RWPE2 (cell line): ENCODE results near the gene SP3.
A peak's percentile ranks its signal among the peaks of the same experiment; 100 is the strongest.

Experiments
- ATAC-seq: fragments of 200-7000 bp; cut with Tn5 transposase; 3 replicates; pipeline ENCODE4 v1.9.1; 2021; ENCODE audit warnings: low read depth
- DNase-seq: peaks from one replicate; pipeline ENCODE4 v3.0.0-alpha.2; 2020; ENCODE audit warnings: low spot score
- H3K27ac ChIP-seq: fragments of 450-650 bp; 2 replicates; pipeline ENCODE4 v1.5.1; 2017; ENCODE audit warnings: mild to moderate bottlenecking; ENCODE audit not compliant: poor library complexity, severe bottlenecking
- H3K27me3 ChIP-seq: fragments of 250-450 bp; sonication (Bioruptor Pico); 2 replicates; pipeline ENCODE4 v1.5.1; 2021; ENCODE audit warnings: mild to moderate bottlenecking, moderate library complexity; ENCODE audit not compliant: insufficient read depth, poor library complexity, severe bottlenecking
- H3K36me3 ChIP-seq: fragments of 250-450 bp; sonication (Bioruptor Pico); 2 replicates; pipeline ENCODE4 v1.5.1; 2020; ENCODE audit warnings: low read depth, mild to moderate bottlenecking, moderate library complexity
- H3K4me1 ChIP-seq: fragments of 250-450 bp; sonication (Bioruptor Pico); 2 replicates; pipeline ENCODE4 v1.5.1; 2021; ENCODE audit warnings: mild to moderate bottlenecking, moderate library complexity; ENCODE audit not compliant: insufficient read depth, poor library complexity, severe bottlenecking
- H3K4me3 ChIP-seq: fragments of 250-450 bp; sonication (Bioruptor Pico); 2 replicates; pipeline ENCODE4 v1.5.1; 2021; ENCODE audit warnings: mild to moderate bottlenecking, moderate library complexity; ENCODE audit not compliant: severe bottlenecking
- H3K9me3 ChIP-seq: fragments of 250-450 bp; sonication (Bioruptor Pico); 2 replicates; pipeline ENCODE4 v1.5.1; 2021; ENCODE audit warnings: mild to moderate bottlenecking, moderate library complexity; ENCODE audit not compliant: severe bottlenecking
- CTCF ChIP-seq: fragments of 450-650 bp; IDR thresholded peaks from one replicate; pipeline ENCODE4 v1.5.1; 2017; ENCODE audit warnings: mild to moderate bottlenecking, moderate library complexity; ENCODE audit not compliant: poor library complexity, severe bottlenecking

The SP3 gene

GRCh38 chr2:173906626-173907025 is 58.5 kb downstream of the SP3 start:
- no peak for TF ChIP-seq CTCF

GRCh38 chr2:173903601-173904394 is 61.4 kb downstream of the SP3 start:
- peak; percentile 46; the same call in 1 of the 3 replicates for ATAC-seq
- no peak overlapping the region for H3K4me3 ChIP-seq
- no peak overlapping the region for H3K27ac ChIP-seq
- no peak for TF ChIP-seq CTCF
- no peak for DNase-seq
- no peaks in the 10 kb centered on the region for H3K9me3 ChIP-seq
- H3K36me3 ChIP-seq, result peaks cover 32% of the 10 kb centered on the region
- no peaks in the 10 kb centered on the region for H3K27me3 ChIP-seq
- H3K4me1 ChIP-seq, result no peaks in the 10 kb centered on the region

More at GRCh38 chr2:173906626-173907025, 58.5 kb downstream of the SP3 start:
- ATAC-seq (no peak), DNase-seq (no peak)
- H3K4me1 ChIP-seq, result no peaks in the 10 kb centered on the region
- H3K27ac ChIP-seq, result no peak overlapping the region
- no peak overlapping the region for H3K4me3 ChIP-seq
- no peaks in the 10 kb centered on the region for H3K9me3 ChIP-seq
- peaks cover 57% of the 10 kb centered on the region for H3K36me3 ChIP-seq
- H3K27me3 ChIP-seq, result no peaks in the 10 kb centered on the region

GRCh38 chr2:173898996-173899395 is 66.2 kb downstream of the SP3 start:
- no peaks in the 10 kb centered on the region for H3K9me3 ChIP-seq
- no peaks in the 10 kb centered on the region for H3K4me1 ChIP-seq
- ATAC-seq (no peak), DNase-seq (no peak)
- H3K27ac ChIP-seq, result no peak overlapping the region
- H3K4me3 ChIP-seq, result no peak overlapping the region
- no peaks in the 10 kb centered on the region; the same call in 1 of the 2 replicates for H3K36me3 ChIP-seq
- no peak for TF ChIP-seq CTCF
- H3K27me3 ChIP-seq, result no peaks in the 10 kb centered on the region

GRCh38 chr2:173898178-173898668 is 67.0 kb downstream of the SP3 start:
- Histone ChIP-seq H3K27me3 (no peaks in the 10 kb centered on the region), H3K9me3 (no peaks in the 10 kb centered on the region), H3K4me3 (no peak overlapping the region), H3K36me3 (no peaks in the 10 kb centered on the region; the same call in 1 of the 2 replicates), H3K4me1 (no peaks in the 10 kb centered on the region), H3K27ac (no peak overlapping the region)
- ATAC-seq, result no peak
- DNase-seq, result no peak
- TF ChIP-seq CTCF, result no peak

- no peaks in the 10 kb centered on the region for H3K9me3 ChIP-seq
- DNase-seq (no peak), ATAC-seq (no peak)
- H3K27ac ChIP-seq, result no peak overlapping the region
- no peaks in the 10 kb centered on the region for H3K27me3 ChIP-seq
- H3K36me3 ChIP-seq, result no peaks in the 10 kb centered on the region
- no peak overlapping the region for H3K4me3 ChIP-seq
- TF ChIP-seq CTCF, result no peak
- H3K4me1 ChIP-seq, result no peaks in the 10 kb centered on the region
Measured at GRCh38 chr2:173896755-173897154, 68.4 kb downstream of the SP3 start.
